Fibroblast of skin of right quadriceps (primary cell): ENCODE data around the gene RGS17.
"Not testable (repeated sequence)": the region's sequence is repeated elsewhere in the genome, so short reads cannot be mapped to it uniquely, and the experiment has no call there.

Source experiments
- DNase-seq: peaks from one replicate; pipeline ENCODE4 v3.0.0-alpha.2; 2013

Gene RGS17

GRCh38 chr6:152982904-152983636 lies 148.0 kb downstream of the RGS17 start, which contains the start of gene FBXO5:
Gene FBXO5 (minus strand): TSS chr6:152983041. CDS start chr6:152982959, 82 bp downstream.
- peak; percentile 98 for DNase-seq

DNA sequence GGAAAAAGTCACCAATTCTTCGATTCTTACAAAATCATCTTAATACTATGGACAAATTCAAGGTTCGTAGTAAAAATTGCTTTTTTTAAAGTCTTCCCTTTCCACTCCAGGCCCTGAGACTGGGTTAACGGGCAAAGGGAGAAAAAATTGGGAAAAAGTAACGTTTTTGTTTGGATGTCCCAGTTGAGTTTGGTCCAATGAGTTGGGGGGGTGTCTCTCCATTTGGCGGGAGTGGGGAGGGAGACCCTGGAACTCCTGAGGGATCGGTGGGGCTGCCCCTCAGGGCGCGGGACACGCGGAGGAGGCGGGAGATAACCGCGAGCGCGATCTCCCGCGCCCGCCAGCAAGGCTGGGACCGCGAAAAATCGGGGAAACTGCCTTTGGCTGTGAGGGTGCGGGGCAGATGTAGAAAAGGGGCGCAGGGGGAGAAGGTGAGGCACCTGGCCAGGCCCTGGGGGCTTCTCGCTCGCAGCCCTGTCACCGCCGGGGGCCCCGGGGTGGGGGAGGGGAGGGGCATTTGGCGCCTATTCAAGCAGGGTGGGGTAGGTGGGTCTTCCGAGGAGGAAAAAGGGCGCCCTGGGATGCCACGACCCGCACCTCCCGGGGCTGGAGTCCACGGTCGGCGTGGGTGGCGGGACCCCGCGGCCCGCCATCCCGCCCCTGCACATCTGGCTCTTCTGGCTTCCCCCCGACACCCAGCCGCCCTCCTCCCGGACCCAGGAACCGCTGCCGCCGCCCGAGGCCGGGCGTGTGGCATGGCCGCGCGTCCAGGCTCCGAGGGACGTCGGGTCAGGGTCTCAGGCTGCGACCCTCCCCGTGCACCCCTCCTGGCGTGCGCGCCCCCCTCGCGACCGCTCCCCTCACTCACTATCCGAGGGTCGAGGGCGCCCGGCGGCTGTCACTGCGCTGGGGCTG lies 148.8 kb downstream of the RGS17 start:
- DNase-seq = no peak

GRCh38 chr6:152981219-152981618 lies 149.9 kb downstream of the RGS17 start:
- no peak for DNase-seq

GRCh38 chr6:152980656-152981055 lies 150.4 kb downstream of the RGS17 start:
- DNase-seq = no peak

DNA sequence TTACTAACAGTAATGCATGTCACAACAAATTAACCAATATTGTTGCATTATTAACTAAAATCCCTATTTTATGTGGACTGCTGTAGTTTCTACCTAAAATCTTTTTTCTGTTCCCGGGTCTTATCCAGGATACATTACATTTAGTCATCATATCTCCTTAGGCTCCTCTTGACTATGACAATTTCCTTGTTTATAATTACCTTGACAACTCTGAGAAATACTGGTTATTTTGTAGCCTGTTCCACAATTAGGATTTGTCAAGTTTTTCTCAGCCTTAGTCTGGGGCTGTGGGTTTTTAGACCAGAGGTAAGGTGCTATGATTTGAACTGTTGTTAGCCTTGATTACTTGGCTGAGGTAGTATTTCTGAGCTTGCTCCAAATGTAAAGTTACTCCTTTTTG lies 152.0 kb downstream of the RGS17 start:
- DNase-seq = no peak

GRCh38 chr6:152978058-152978457 lies 153.0 kb downstream of the RGS17 start:
- DNase-seq = peak; percentile 18

DNA sequence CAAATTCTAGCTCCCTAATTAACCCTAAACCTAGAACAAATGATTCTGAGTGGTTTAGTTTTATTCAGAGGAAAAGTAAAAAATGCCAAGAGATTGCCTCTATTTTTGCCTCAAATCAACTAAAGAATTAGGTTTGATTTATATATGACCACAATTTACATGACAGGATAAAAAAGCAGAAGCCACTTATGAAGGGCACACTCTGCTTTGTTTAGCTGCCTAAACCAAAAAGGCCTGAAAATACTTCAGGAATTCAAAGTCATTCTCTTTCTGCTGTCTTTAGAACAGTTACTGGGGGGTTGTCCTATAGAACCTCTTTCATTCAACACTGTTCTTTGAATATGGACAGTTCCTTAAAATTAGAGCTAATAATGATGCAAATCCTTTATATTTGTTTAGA lies 153.5 kb downstream of the RGS17 start:
- DNase-seq = no peak

GRCh38 chr6:152976749-152977148 lies 154.3 kb downstream of the RGS17 start:
- peak; percentile 6 for DNase-seq

DNA sequence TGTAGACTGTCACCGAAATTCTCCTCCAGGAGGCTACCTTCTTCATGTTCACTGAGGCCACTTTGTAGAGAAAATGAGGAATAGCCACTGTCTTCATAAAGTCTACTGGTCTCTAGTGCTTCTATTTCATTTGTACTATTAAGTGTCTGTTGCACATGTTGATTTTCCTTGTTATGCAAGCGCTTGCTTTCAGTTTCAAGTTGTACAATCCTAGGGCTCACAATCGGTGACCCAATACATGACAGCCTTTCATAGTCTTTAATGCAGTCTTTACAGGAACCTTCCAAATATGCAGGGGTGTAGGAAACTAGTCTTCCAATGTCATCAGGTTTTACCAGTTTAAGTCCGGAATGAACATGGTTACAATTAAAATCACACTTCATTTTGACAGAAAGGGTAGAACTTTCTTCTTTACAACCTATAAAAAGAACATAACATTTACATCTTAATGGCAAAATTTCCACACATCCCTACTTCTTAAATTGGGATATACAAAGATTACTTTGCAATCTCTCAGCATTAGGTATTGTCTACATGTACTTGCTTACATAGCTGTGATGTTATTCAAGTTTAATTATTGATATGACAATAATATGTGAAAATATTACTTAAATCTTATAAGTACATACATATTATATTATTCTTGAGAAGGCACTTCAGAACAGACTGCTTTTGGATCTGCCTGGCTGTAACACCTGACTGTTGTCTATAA lies 155.7 kb downstream of the RGS17 start:
- DNase-seq = no peak

GRCh38 chr6:152973916-152974315 lies 157.2 kb downstream of the RGS17 start:
- DNase-seq = no peak

DNA sequence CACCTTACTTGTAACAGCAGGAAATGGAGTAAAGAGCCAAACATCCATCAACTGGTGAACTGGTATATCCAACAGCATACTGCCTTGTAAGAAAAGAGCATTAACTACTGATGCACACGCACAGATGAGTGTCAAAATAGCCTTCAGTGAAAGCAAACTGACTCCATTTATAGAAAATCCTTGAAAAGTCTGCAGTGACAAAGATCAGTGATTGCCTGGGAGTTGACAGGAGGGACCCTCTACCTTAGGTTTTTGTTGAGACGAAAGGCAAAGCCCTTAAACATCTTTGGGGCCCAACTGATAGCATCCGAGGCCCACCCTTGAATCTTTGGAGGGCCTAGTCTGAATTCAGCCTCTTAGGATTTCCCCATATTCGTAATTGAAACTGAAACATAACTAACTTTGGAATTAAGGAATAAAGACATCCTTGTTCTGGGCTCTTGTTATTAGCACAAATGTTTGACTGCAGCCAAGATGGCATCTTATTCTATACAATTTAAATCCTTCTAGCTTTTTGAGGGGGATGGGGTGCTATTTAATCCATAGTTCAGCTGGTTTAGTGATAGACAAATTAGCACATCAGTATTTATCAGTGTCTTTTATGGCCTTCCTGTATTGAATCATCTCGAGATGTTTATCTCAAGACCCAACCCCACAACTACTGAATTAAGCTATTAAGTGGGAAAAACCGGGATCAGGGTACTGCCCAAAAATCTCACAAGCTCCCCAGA lies 161.2 kb downstream of the RGS17 start:
- DNase-seq = no peak

DNA sequence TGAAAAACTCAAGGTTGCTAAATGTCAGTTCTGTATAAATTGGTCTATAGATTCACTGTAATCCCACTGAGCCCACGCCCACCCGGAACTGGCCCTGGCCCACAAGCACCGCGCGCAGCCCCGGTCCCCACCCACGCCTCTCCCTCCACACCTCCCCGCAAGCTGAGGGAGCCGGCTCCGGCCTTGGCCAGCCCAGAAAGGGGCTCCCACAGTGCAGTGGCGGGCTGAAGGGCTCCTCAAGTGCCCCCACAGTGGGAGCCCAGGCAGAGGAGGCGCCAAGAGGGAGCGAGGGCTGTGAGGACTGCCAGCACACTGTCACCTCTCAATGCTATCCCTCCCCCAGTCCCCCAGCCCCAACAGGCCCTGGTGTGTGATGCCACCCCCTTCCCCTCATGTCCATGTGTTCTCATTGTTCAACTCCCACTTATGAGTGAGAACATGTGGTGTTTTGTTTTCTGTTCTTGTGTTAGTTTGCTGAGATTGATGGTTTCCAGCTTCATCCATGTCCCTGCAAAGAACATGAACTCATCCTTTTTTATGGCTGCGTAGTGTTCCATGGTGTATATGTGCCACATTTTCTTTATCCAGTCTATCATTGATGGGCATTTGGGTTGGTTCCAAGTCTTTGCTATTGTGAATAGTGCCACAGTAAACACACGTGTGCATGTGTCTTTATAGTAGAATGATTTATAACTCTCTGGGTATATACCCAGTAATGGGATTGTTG lies 164.8 kb downstream of the RGS17 start:
- not testable (repeated sequence) for DNase-seq

- DNase-seq = no peak
These were observed 171.7 kb downstream of the RGS17 start for GRCh38 chr6:152959333-152959732.

DNA sequence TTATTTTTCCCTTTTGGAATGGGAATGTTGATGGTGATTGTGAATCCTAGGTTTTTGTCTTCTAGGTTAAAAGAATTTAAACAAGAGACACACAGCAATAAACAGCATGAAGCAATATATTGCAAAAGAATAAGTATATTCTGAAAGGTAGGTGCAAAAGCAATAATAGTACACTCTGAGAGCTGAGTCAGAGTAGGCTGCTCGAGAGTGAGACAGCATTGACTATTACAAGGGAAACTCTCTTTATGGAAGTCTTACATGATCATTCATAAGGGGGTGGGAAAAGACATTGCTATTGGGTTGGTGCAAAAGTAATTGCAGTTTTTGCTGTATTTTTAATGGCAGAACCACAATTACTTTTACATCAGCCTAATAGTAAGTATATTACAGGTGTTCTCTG lies 173.3 kb downstream of the RGS17 start:
- DNase-seq = no peak
